ENCODE data around the gene RGS7BP.

The RGS7BP gene

DNA sequence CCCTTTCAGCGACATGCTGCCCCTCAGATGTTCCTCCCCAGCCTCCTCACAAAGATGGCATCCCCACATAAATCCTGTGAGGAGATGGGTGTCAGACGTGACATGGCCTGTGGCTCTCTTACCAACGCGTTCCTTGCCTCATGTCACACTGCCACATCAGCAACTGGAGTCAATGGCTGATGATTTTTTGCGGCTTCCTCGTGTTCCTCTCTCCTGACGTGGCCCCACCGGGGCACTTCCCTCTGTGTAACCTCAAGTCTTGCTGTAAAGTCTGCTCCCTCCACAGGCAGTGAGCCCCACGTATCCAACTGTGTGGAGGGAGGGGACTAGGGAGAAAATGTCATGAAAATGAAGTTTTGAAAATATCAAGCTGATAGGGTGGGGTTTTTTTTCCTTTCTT, 131.3 kb downstream of the RGS7BP start:
- no peak for DNase-seq

- no peak for DNase-seq
Measured at GRCh38 chr5:64637837-64638443, 132.1 kb downstream of the RGS7BP start.

DNA sequence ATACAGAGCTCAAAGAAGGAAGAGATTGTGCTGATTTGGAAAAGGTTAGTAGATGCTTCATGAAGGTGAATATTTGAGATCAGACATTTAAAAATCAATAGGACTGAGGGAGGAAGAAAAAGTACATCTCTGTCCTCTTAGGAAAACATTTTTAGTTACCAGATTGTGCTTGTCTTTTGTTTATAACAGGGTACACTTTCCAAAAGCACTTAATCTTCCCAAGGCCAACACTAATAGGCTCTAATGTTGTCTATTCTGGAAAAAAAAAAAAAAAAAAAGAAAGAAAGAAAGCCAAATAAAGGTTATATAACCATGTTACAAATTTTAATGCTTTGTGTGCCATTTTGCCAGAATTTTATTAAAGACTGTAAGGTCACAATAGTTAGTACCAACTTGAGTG, 139.0 kb downstream of the RGS7BP start:
- no peak for DNase-seq

- no peak for DNase-seq
Measured at GRCh38 chr5:64646169-64646568, 140.4 kb downstream of the RGS7BP start.

- DNase-seq, result no peak
Measured at GRCh38 chr5:64649512-64649911, 143.7 kb downstream of the RGS7BP start.

GRCh38 chr5:64653766-64654560, 148.1 kb downstream of the RGS7BP start:
- no peak for DNase-seq

DNA sequence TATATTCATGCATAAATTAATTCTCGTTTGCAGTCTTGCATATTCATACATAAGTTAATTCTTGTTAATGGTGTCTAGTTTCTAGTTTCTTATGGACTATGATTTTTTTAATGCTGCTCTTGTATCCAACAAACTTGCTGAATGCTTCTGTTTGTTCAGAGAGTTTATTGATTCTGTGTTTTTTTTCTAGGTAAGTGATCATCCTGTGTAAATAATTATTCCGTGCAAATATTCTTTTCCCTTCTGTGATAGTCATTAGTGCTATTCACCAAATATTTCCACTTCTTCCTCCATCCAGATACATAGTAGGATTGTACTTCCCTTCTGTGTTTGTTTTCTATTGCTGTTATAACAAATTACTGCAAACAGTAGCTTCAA, 148.7 kb downstream of the RGS7BP start:
- DNase-seq, result no peak

GRCh38 chr5:64655596-64655995, 149.8 kb downstream of the RGS7BP start:
- no peak for DNase-seq

GRCh38 chr5:64659289-64659688, 153.5 kb downstream of the RGS7BP start:
- peak; percentile 23 for DNase-seq

Measured in retina (tissue), 1 donor.